ENCODE measurements around the gene NINJ2. TPM values are rescaled to one million over a fixed set of nuclear protein-coding genes. Genes with fewer than 3 reads are reported as not detected.

Gene NINJ2
- total RNA-seq, 1 experiment from 2014 or later = 0.24 TPM

DNA sequence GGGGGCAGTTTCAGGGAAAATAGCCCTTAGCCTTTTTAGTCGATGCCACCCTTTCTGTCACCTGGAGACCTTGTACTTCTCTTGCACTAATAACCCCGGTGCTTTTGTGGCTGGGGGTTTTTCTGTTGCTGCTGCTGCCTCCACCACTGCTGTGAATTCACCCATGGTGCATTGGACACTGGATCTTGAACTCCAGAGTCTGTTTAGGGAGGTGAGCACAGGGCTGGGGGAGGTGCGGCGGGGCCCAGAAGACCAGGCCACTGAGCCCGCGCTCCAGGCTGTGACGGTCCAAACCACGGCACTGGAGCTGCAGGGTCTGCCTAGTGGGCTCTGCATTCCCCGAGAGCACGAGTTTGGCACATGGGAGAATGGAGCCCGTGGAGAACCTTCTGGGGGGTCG lies 100.6 kb downstream of the NINJ2 start:
- Histone ChIP-seq H3K4me1 (ENCODE audit: insufficient read depth, low read length) (no peaks in the 10 kb centered on the region), H3K79me1 (ENCODE audit: insufficient read depth, low read depth, low read length, poor library complexity, severe bottlenecking) (no peaks in the 10 kb centered on the region), H3K9ac (ENCODE audit: extremely low read depth, insufficient read length, low read length) (no peak overlapping the region), H2BK15ac (ENCODE audit: low read depth, low read length) (no peak overlapping the region), H4K8ac (replicated peaks; ENCODE audit: insufficient read length, low read depth, low read length) (no peak overlapping the region), H3K23ac (ENCODE audit: insufficient read length, low read depth, low read length) (no peak overlapping the region), H4K5ac (ENCODE audit: insufficient read length, low read depth, low read length) (no peak overlapping the region), H4K91ac (ENCODE audit: insufficient read length, low read depth, low read length) (no peak overlapping the region), H2AFZ (ENCODE audit: low read length) (no peak overlapping the region), H3K4me2 (ENCODE audit: insufficient read depth, insufficient read length, low read length) (no peak overlapping the region), H3K18ac (ENCODE audit: insufficient read length, low read depth, low read length) (no peak overlapping the region), H4K20me1 (ENCODE audit: control insufficient read depth, insufficient read depth, insufficient read length) (no peaks in the 10 kb centered on the region), H3K23me2 (ENCODE audit: insufficient read length, low read depth, low read length, poor library complexity, severe bottlenecking) (no peaks in the 10 kb centered on the region), H3T11ph (ENCODE audit: low read length) (no peak overlapping the region), H2BK5ac (ENCODE audit: insufficient read length, low read length) (no peak overlapping the region), H2AK5ac (ENCODE audit: insufficient read length, low read length) (no peak overlapping the region), H2BK20ac (ENCODE audit: low read depth, low read length, poor library complexity, severe bottlenecking) (no peak overlapping the region), H3K27ac (ENCODE audit: insufficient read length, low read depth, low read length) (no peak overlapping the region), H3K56ac (ENCODE audit: insufficient read length, low read depth, low read length) (no peak overlapping the region), H3K4ac (ENCODE audit: low read depth, low read length) (no peak overlapping the region), H3K27me3 (ENCODE audit: insufficient read depth, low read length) (no peaks in the 10 kb centered on the region), H2BK12ac (ENCODE audit: insufficient read length, low read depth, low read length) (no peak overlapping the region), H3K9me3 (ENCODE audit: control insufficient read depth, low read depth, low read length) (no peaks in the 10 kb centered on the region), H3K14ac (ENCODE audit: insufficient read depth, low read length) (no peak overlapping the region), H3K79me2 (ENCODE audit: insufficient read depth, low read length) (no peaks in the 10 kb centered on the region), H2BK120ac (ENCODE audit: low read depth, low read length, poor library complexity, severe bottlenecking) (no peak overlapping the region)
- Mint-ChIP-seq H3K27me3 (ENCODE audit: low read depth) (no peaks in the 10 kb centered on the region; the same call in 1 of the 2 replicates), H3K9me3 (no peaks in the 10 kb centered on the region), H3K4me1 (peaks cover 2 to 4% of the 10 kb centered on the region in 2 experiments; a peak in 2 of 4 replicates), H3K4me3 (no peak overlapping the region), H3K27ac (no peak overlapping the region), H3K36me3 (ENCODE audit: insufficient read depth in 1 of 3, low read depth in 3 of 3) (no peaks in the 10 kb centered on the region; a peak in 1 of 7 replicates)
- TF ChIP-seq, protein P1, sequence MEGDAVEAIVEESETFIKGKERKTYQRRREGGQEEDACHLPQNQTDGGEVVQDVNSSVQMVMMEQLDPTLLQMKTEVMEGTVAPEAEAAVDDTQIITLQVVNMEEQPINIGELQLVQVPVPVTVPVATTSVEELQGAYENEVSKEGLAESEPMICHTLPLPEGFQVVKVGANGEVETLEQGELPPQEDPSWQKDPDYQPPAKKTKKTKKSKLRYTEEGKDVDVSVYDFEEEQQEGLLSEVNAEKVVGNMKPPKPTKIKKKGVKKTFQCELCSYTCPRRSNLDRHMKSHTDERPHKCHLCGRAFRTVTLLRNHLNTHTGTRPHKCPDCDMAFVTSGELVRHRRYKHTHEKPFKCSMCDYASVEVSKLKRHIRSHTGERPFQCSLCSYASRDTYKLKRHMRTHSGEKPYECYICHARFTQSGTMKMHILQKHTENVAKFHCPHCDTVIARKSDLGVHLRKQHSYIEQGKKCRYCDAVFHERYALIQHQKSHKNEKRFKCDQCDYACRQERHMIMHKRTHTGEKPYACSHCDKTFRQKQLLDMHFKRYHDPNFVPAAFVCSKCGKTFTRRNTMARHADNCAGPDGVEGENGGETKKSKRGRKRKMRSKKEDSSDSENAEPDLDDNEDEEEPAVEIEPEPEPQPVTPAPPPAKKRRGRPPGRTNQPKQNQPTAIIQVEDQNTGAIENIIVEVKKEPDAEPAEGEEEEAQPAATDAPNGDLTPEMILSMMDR (conservative IDR thresholded peaks at IDR 0.05) = no peak
- WGBS (ENCODE audit: extremely low coverage, insufficient read length, low lambda C conversion rate) = no CpG with 5 or more reads among the region's 12 CpGs
- no peak for DNase-seq

All from H9 (cell line).